Midbrain (tissue), 1 donor: Measurements from ENCODE around the gene CRY2.

Experiments used
- DNase-seq: peaks from one replicate; lab custom pipeline; 2025; lab: John Stamatoyannopoulos, UW

CRY2 gene

GRCh38 chr11:45930951-45931570, 83.8 kb downstream of the CRY2 start:
- no peak for DNase-seq

GRCh38 chr11:45931739-45932138, 84.5 kb downstream of the CRY2 start:
- no peak for DNase-seq

GRCh38 chr11:45932217-45932616, 84.9 kb downstream of the CRY2 start:
- no peak for DNase-seq
